Fibroblast of the conjunctiva (primary cell): ENCODE results near the gene ANKFN1.
"Not testable (repeated sequence)": the region's sequence is repeated elsewhere in the genome, so short reads cannot be mapped to it uniquely, and the experiment has no call there.

Source experiments
- DNase-seq: peaks from one replicate; pipeline ENCODE4 v3.0.0-alpha.2; 2010; ENCODE audit warnings: low read depth

The ANKFN1 gene

DNA sequence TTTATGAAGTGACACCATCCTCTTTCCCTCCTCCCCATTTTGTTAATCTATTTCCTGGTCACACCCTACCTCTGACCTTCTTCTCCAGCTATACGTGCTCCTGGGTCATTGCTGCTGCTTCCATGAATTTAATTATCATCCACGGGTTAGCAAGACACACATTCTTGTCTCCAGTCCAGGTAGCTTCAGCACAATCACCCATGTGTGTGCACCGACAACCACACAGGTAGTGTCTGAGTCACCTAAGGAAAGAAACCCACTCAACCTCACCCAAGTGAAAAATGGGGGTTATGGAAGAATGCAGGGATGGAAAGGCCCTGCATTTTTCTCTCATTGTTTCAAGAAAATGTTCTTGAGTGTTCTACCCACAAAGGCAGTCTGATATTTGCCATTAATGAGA is 135.5 kb downstream of the ANKFN1 start:
- DNase-seq, result not testable (repeated sequence)

DNA sequence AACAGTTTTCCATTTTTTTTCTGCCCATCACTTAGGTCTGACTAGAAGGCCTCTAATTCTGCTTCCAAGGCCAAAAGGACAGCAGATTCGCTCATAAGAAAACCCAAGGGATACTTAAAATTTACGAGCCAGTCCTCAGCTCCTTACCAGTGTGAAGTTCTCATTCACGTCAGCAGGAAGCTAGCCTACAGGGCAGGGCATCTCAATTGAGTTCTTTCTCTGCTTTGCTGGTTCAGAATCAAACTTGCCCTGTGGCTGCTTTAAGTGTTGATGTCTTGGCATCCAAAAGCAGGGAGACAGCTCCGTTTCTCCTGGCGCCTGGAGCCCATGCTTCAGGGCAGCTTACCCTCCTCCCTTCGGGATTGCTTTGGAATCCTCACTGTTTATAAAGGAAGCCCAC is 136.0 kb downstream of the ANKFN1 start:
- no peak for DNase-seq

GRCh38 chr17:56290101-56290801 is 137.0 kb downstream of the ANKFN1 start:
- DNase-seq, result no peak

GRCh38 chr17:56290802-56291118 is 137.5 kb downstream of the ANKFN1 start:
- no peak for DNase-seq

- no peak for DNase-seq
Observed at GRCh38 chr17:56291226-56291805, 138.0 kb downstream of the ANKFN1 start.

- peak; percentile 70 for DNase-seq
Observed at GRCh38 chr17:56292010-56292409, 138.7 kb downstream of the ANKFN1 start.

DNA sequence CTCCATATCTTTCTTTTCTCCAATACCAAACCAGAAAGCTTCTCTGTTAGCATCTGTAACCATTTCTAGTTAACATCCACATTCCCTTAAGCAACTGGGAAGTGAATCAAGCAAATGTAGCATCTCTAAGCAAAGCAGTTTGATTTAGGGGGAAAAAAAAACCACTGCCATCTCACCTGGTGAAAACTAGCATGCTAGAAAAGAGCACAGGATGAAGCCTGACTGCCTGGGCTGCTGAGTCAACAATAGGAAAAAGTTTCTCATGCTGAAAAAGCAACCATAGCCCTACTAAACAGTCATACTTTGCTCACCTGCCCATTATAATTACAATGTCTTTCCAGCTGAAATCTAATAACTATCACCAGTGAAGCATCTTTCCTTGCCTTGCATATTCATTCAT is 139.3 kb downstream of the ANKFN1 start:
- DNase-seq, result no peak

DNA sequence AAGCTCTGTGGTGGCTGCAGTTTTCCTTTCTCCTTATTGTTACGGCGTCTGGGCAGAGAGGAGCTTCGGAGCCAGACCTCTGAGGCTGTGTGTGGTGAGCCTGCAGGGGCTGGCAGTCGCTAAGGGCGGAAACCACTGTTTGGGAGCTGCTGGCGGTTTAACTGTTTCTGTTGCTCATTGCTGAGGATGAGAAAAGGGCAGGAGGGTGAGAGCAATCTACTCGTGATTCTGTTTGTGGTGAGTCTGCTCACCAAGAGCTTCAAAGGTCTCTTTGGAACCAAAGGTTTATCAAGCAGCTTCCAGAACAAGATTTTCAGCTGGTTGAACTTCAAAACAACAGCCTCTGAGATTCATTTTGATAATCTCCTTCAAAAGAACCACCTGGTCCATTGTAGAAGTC is 143.9 kb downstream of the ANKFN1 start:
- DNase-seq, result no peak

DNA sequence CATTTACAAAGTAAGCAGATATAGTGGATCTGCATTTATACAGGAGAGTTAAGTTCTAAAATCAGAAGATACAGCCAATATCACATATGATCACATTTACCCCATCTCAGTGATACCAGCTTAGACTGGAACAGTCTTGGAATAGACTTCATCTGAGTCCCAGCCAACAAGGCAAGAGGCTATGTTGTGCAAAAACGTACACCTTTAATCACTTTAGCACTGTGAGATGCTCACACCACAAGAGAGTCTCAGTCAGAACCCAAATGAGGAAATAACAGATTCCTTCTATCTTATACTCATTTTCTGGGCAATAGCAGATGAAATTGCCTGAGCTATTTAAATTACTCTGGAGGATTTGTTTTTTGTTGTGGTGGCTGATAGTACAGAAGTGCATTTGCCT is 145.6 kb downstream of the ANKFN1 start:
- DNase-seq, result no peak

DNA sequence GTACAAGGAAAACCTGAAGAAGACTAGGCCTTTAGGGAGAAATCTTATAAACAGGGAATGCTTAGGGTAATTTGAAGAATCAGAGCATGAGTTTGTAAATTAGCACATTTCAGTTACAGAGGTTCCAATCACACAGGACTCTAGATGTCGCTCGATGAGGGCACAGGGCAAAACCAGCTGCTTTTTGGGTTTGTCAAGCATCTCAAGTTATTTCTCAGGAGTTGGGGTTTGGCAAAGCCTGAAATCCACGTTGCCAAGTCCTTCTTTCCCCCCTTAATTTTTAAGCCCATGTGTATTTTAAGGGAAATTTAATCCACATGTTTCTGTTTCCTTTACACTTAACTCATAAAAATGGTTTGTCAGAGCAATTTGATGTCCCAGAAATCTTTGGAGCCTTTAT is 146.9 kb downstream of the ANKFN1 start:
- no peak for DNase-seq

GRCh38 chr17:56305007-56305406 is 151.7 kb downstream of the ANKFN1 start:
- no peak for DNase-seq

DNA sequence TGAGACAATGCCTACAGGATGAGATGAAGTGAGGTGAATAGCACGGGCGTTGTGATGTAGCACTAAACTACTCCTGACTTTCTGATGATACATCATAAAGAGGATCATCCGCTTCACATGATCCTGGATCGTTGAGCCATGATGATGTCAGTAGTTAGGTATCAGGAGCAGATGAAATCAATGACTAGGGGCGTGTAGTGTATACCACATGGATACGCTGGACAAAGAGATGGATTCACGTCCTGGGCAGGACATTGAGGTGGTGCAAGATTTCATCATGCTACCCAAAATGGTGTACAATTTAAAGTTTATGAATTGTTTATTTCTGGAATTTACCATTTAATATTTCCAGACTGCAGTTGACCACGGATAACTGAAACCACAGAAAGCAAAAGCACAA is 156.6 kb downstream of the ANKFN1 start:
- peak; percentile 89 for DNase-seq

GRCh38 chr17:56310782-56311181 is 157.5 kb downstream of the ANKFN1 start:
- DNase-seq, result no peak

- DNase-seq, result no peak
Observed at GRCh38 chr17:56313201-56313600, 159.9 kb downstream of the ANKFN1 start.

- no peak for DNase-seq
Observed at GRCh38 chr17:56314026-56314425, 160.8 kb downstream of the ANKFN1 start.

GRCh38 chr17:56314984-56315602 is 161.8 kb downstream of the ANKFN1 start:
- no peak for DNase-seq

DNA sequence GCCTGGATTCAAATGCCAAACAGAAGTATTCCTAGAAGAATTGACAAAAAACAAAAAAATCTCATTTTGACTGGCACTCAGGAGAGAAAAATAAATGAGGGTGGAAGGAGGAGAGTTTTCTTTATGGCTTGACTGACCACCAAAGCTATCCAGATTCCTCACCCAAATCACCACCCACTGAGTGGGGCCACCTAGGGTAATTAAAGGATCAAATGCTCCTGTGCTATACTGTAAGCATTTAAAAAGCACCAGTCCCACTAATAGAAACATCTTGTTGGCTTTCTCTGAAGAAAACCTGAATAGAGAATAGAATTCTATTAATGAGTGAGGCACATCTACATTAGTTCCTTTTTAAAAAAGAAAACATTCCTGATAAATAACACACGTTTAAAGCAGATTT is 163.3 kb downstream of the ANKFN1 start:
- no peak for DNase-seq

DNA sequence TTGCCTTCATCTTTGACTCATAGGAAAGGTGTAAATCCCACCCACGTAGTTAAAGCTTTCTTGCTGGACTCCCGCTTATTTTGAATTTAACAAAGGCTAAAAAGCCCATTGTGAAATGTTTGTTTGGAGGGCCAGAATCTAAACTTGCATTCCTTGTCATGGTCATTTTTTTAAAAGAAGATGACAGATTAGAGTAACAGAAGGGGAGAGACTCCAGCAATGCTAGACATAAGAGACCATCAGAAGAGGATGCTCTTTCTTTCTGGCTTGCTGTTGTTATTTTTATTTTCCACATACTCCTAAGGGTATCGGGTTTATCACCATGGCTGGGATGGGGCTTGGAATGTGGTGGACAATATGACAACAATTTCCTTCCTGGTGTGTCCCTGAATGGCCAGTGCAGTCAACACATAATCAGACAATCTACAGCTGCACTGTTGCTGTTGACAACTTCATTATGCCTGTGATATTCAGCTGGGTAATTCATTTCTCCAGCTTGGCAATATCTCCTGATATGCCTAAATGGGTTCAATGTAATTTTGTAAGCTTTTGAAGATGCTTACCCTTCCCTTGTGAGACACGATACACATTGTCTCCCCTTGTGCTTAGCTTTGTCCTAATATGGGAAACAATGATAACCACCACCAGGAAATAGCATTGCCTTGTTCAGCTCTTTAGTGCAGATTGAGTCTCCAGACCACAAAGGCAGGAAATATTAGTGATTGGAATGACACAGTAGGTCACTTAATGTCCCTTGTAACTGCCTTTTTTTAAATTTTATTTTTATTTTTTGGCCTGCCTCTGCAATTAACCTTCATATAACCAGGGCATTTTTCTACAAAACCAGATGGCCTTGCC is 164.3 kb downstream of the ANKFN1 start:
- no peak for DNase-seq

- peak; percentile 63 for DNase-seq
Observed at GRCh38 chr17:56319531-56319930, 166.3 kb downstream of the ANKFN1 start.

DNA sequence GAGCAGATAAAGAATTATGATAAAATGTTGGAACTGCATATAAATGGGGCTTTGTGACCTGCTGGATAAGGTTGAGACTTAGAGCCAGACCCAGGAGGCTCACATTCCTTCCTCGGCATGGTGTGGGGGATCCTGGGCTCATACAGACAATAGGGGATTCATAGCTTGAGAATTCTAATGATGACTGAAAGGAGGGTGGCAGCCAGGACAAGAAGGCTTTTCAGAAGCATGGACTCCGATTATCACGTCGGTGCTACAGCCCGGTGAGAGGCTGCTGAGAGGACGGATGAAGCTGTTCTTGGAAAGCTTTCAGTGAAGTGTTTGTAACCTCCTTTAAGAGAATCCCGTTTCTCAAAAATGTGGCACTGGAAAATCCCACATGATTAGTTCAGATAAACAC is 167.2 kb downstream of the ANKFN1 start:
- no peak for DNase-seq

GRCh38 chr17:56322991-56323390 is 169.7 kb downstream of the ANKFN1 start:
- no peak for DNase-seq

DNA sequence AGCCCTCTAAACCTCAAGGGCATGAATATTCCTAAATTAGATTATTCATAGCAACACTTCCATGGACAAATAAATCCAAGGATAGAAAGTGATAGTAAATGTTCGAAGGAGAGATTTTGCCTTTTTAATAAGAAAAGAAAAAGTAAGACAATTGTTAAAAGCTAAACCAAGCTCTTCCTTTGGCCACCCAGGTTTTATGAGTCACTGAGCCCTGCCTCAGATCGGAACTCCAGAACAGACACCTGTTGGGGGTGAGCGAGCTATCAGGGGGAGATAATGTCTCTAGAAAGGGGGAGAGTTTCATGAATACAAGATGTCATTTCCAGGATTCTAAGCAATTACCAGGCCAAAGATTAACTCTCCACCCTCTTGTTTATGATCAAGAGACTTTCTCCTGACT is 171.4 kb downstream of the ANKFN1 start:
- no peak for DNase-seq
